Ureter (tissue), 1 donor: ENCODE results near the gene METTL24. TPM values are rescaled to one million over a fixed set of nuclear protein-coding genes. Genes with fewer than 3 reads are reported as not detected.

Source experiments
- DNase-seq: peaks from one replicate; pipeline ENCODE4 v3.0.0-alpha.2; 2020; ENCODE audit warnings: low spot score
- total RNA-seq: library from RNA; stranded (reverse); gene quantifications from one replicate; pipeline ENCODE4 v1.2.4, GENCODE V29; 2023
- donor health status: DM: yes; HTN: yes; CAD: no.

Gene METTL24
- total RNA-seq, 1 donor from 2014 or later, result 8.1 TPM

GRCh38 chr6:110334423-110335180 lies 23.5 kb downstream of the METTL24 start:
- DNase-seq, result no peak

- no peak for DNase-seq
Observed at GRCh38 chr6:110332281-110332680, 25.9 kb downstream of the METTL24 start.

GRCh38 chr6:110331816-110332215 lies 26.3 kb downstream of the METTL24 start:
- DNase-seq, result no peak

- no peak for DNase-seq
Observed at GRCh38 chr6:110331390-110331789, 26.8 kb downstream of the METTL24 start.

GRCh38 chr6:110329714-110330436 lies 28.3 kb downstream of the METTL24 start:
- DNase-seq, result no peak

- DNase-seq, result no peak
Observed at GRCh38 chr6:110329348-110329713, 28.8 kb downstream of the METTL24 start.

- DNase-seq, result no peak
Observed at GRCh38 chr6:110328259-110328658, 29.9 kb downstream of the METTL24 start.

- DNase-seq, result no peak
Observed at GRCh38 chr6:110327391-110327790, 30.8 kb downstream of the METTL24 start.

GRCh38 chr6:110326609-110327008 lies 31.5 kb downstream of the METTL24 start:
- DNase-seq, result no peak

- no peak for DNase-seq
Observed at GRCh38 chr6:110326057-110326456, 32.1 kb downstream of the METTL24 start.

- DNase-seq, result no peak
Observed at GRCh38 chr6:110325197-110325596, 33.0 kb downstream of the METTL24 start.

GRCh38 chr6:110324548-110324947 lies 33.6 kb downstream of the METTL24 start:
- no peak for DNase-seq

- no peak for DNase-seq
Observed at GRCh38 chr6:110323258-110323657, 34.9 kb downstream of the METTL24 start.

- no peak for DNase-seq
Observed at GRCh38 chr6:110322874-110323242, 35.3 kb downstream of the METTL24 start.

- DNase-seq, result no peak
Observed at GRCh38 chr6:110322151-110322873, 35.8 kb downstream of the METTL24 start.

GRCh38 chr6:110320307-110320706 lies 37.8 kb downstream of the METTL24 start:
- no peak for DNase-seq

GRCh38 chr6:110319843-110320242 lies 38.3 kb downstream of the METTL24 start:
- no peak for DNase-seq

GRCh38 chr6:110319381-110319780 lies 38.8 kb downstream of the METTL24 start:
- DNase-seq, result no peak

- no peak for DNase-seq
Observed at GRCh38 chr6:110318971-110319370, 39.2 kb downstream of the METTL24 start.

GRCh38 chr6:110317646-110318045 lies 40.5 kb downstream of the METTL24 start:
- DNase-seq, result no peak

- DNase-seq, result no peak
Observed at GRCh38 chr6:110317189-110317588, 41.0 kb downstream of the METTL24 start.

- DNase-seq, result no peak
Observed at GRCh38 chr6:110315869-110316398, 42.2 kb downstream of the METTL24 start.
